HCT116 (cell line): ENCODE measurements around the gene IGFBP4. TPM values are rescaled to one million over a fixed set of nuclear protein-coding genes. Genes with fewer than 3 reads are reported as not detected.

ENCODE experiments used
- ATAC-seq: fragments of 200-7000 bp; cut with Tn5 transposase; 2 replicates; pipeline ENCODE4 v1.9.1; 2020; ENCODE audit warnings: mild to moderate bottlenecking, moderate library complexity
- BruUV-seq: library from RNA; stranded (reverse); fragments of 400-500 nt; replicated peaks from 2 replicates; lab custom pipeline; 2021; lab: Mats Ljungman, UMichigan
- CTCF ChIA-PET: fragments of 300-600 bp; sonication (Branson Sonifier 250); formaldehyde crosslinking; loops from one replicate; lab custom pipeline; 2021; ENCODE audit warnings: antibody characterized with exemption; lab: Charles Lee
- POLR2A ChIA-PET: fragments of 300-600, 350-600 bp; sonication (Branson Sonifier 250); formaldehyde crosslinking; loops from one replicate; lab custom pipeline; 2021; ENCODE audit warnings: antibody characterized with exemption; lab: Charles Lee
- RAD21 ChIA-PET, 2 experiments: fragments of 300-600 bp; sonication (Branson Sonifier 250); formaldehyde crosslinking; loops; one replicate each; lab custom pipeline; 2023; ENCODE audit warnings: low total read pairs in 2 of 2; ENCODE audit not compliant: uncharacterized antibody in 2 of 2, unreplicated experiment in 2 of 2, low non-redundant PET in 1 of 2; lab: Charles Lee
- DNase-seq: peaks from one replicate; pipeline ENCODE4 v3.0.0-alpha.2; 2010; ENCODE audit warnings: low read depth, low spot score
- H2AFZ ChIP-seq: fragments of 200-600 bp; shearing (Covaris generic), sonication (generic); 2 replicates; pipeline ENCODE4 v1.6.1; 2017; ENCODE audit warnings: low read depth, mixed run types, mixed read lengths, antibody characterized with exemption, low read length; ENCODE audit not compliant: poor library complexity, severe bottlenecking
- H3K27ac ChIP-seq: 2 replicates; pipeline ENCODE4 v1.5.1; 2012; ENCODE audit warnings: low read depth, low read length
- H3K27me3 ChIP-seq: fragments of 200-600 bp; sonication (generic); 2 replicates; pipeline ENCODE4 v1.6.1; 2016; ENCODE audit warnings: mixed run types, low read length, mixed read lengths; ENCODE audit not compliant: insufficient read depth
- H3K36me3 ChIP-seq, 2 experiments: fragments of 200-500 bp in 1 of 2; fragments of 200-600 bp in 1 of 2; sonication (Bioruptor generic) in 1 of 2; sonication (generic) in 1 of 2; 2 replicates each; pipeline versions ENCODE4 v1.5.1 to v1.6.1; 2014 to 2016; ENCODE audit warnings: low read length in 2 of 2, inconsistent platforms in 1 of 2, mixed read lengths in 1 of 2, mixed run types in 1 of 2; ENCODE audit not compliant: insufficient read depth in 2 of 2, control insufficient read depth in 1 of 2
- H3K4me1 ChIP-seq, 2 experiments: fragments of 200-600 bp in 1 of 2; sonication (generic) in 1 of 2; 2 replicates each; pipeline versions ENCODE4 v1.5.1 to v1.6.1; 2012 to 2017; ENCODE audit warnings: low read length in 2 of 2, inconsistent platforms in 1 of 2, mild to moderate bottlenecking in 1 of 2, mixed read lengths in 1 of 2, mixed run types in 1 of 2, moderate library complexity in 1 of 2; ENCODE audit not compliant: insufficient read depth in 2 of 2, control insufficient read depth in 1 of 2
- H3K4me2 ChIP-seq: fragments of 200-600 bp; sonication (generic); 2 replicates; pipeline ENCODE4 v1.6.1; 2017; ENCODE audit warnings: mixed run types, low read length, mixed read lengths
- H3K4me3 ChIP-seq, 2 experiments: fragments of 200-600 bp in 1 of 2; sonication (generic) in 1 of 2; replicated peaks in 1 of 2; 2 replicates each; pipeline ENCODE4 v1.5.1; 2011 to 2016; ENCODE audit warnings: low read length in 2 of 2, control low read depth in 1 of 2, low read depth in 1 of 2, mild to moderate bottlenecking in 1 of 2, mixed read lengths in 1 of 2, mixed run types in 1 of 2
- H3K79me2 ChIP-seq: fragments of 200-600 bp; sonication (generic); 2 replicates; pipeline ENCODE4 v1.6.1; 2017; ENCODE audit warnings: mild to moderate bottlenecking, mixed run types, low read length, moderate library complexity, mixed read lengths; ENCODE audit not compliant: insufficient read depth
- H3K9ac ChIP-seq: fragments of 200-600 bp; sonication (generic); 2 replicates; pipeline ENCODE4 v1.6.1; 2016; ENCODE audit warnings: low read length, mixed read lengths
- H3K9me2 ChIP-seq: fragments of 200-600 bp; sonication (generic), shearing (Covaris generic); 2 replicates; pipeline ENCODE4 v1.6.1; 2017; ENCODE audit warnings: mixed run types, mild to moderate bottlenecking, moderate library complexity; ENCODE audit not compliant: insufficient read depth
- H3K9me3 ChIP-seq, 2 experiments: fragments of 200-500 bp in 1 of 2; fragments of 200-600 bp in 1 of 2; sonication (Bioruptor generic) in 1 of 2; sonication (generic) in 1 of 2; 2 replicates each; pipeline ENCODE4 v1.6.1; 2014 to 2017; ENCODE audit warnings: low read length in 2 of 2, mixed read lengths in 2 of 2, inconsistent platforms in 1 of 2, low read depth in 1 of 2, mild to moderate bottlenecking in 1 of 2, mixed run types in 1 of 2, moderate library complexity in 1 of 2; ENCODE audit not compliant: control insufficient read depth in 1 of 2, insufficient read depth in 1 of 2
- H4K20me1 ChIP-seq: fragments of 200-600 bp; sonication (generic), shearing (Covaris generic); 2 replicates; pipeline ENCODE4 v1.6.1; 2017; ENCODE audit warnings: mixed run types, mild to moderate bottlenecking, moderate library complexity; ENCODE audit not compliant: insufficient read depth
- ATF3 ChIP-seq: IDR thresholded peaks from 2 replicates; pipeline ENCODE4 v1.6.1; 2012
- CBX3 ChIP-seq: IDR thresholded peaks from 2 replicates; pipeline ENCODE4 v1.6.1; 2012; ENCODE audit warnings: low read depth
- CEBPB ChIP-seq: IDR thresholded peaks from 2 replicates; pipeline ENCODE4 v1.6.1; 2012; ENCODE audit warnings: low read depth
- CTCF ChIP-seq, 3 experiments: fragments of 200-600 bp in 1 of 3; sonication (generic) in 1 of 3; IDR thresholded peaks in 2 of 3; conservative IDR thresholded peaks in 1 of 3; 2 replicates each; pipeline ENCODE4 v1.5.1; 2012 to 2017; ENCODE audit warnings: low read depth in 2 of 3, low read length in 2 of 3, antibody characterized with exemption in 1 of 3, borderline replicate concordance in 1 of 3, control low read depth in 1 of 3, mild to moderate bottlenecking in 1 of 3, mixed read lengths in 1 of 3, mixed run types in 1 of 3, moderate library complexity in 1 of 3; ENCODE audit not compliant: insufficient read depth in 1 of 3
- EGR1 ChIP-seq: IDR thresholded peaks from 2 replicates; pipeline ENCODE4 v1.6.1; 2012; ENCODE audit warnings: low read depth
- ELF1 ChIP-seq: IDR thresholded peaks from 2 replicates; pipeline ENCODE4 v1.6.1; 2012; ENCODE audit warnings: low read depth, borderline replicate concordance
- EZH2 ChIP-seq: fragments of 200-600 bp; sonication (generic); IDR thresholded peaks from 2 replicates; pipeline ENCODE4 v1.6.1; 2017; ENCODE audit warnings: antibody characterized with exemption, mixed run types
- EZH2phosphoT487 ChIP-seq: fragments of 200-600 bp; IDR thresholded peaks from 2 replicates; pipeline ENCODE4 v1.6.1; 2018; ENCODE audit warnings: antibody characterized with exemption, borderline replicate concordance
- FOSL1 ChIP-seq: IDR thresholded peaks from 2 replicates; pipeline ENCODE4 v1.6.1; 2012; ENCODE audit warnings: low read depth
- JUND ChIP-seq: IDR thresholded peaks from 2 replicates; pipeline ENCODE4 v1.6.1; 2012
- MAX ChIP-seq: IDR thresholded peaks from 2 replicates; pipeline ENCODE4 v1.6.1; 2012
- POLR2AphosphoS5 ChIP-seq: IDR thresholded peaks from 2 replicates; pipeline ENCODE4 v1.6.1; 2011; ENCODE audit warnings: mild to moderate bottlenecking, low read depth, low read length, moderate library complexity
- RAD21 ChIP-seq: IDR thresholded peaks from 2 replicates; pipeline ENCODE4 v1.6.1; 2012; ENCODE audit warnings: low read depth, mild to moderate bottlenecking
- REST ChIP-seq: IDR thresholded peaks from 2 replicates; pipeline ENCODE4 v1.6.1; 2012; ENCODE audit warnings: low read depth
- SP1 ChIP-seq: IDR thresholded peaks from 2 replicates; pipeline ENCODE4 v1.6.1; 2012; ENCODE audit warnings: low read depth
- SRF ChIP-seq: IDR thresholded peaks from 2 replicates; pipeline ENCODE4 v1.6.1; 2012; ENCODE audit warnings: low read depth
- TCF7L2 ChIP-seq: IDR thresholded peaks from 2 replicates; pipeline ENCODE4 v1.7.0; 2011; ENCODE audit warnings: borderline replicate concordance, inconsistent platforms; ENCODE audit not compliant: insufficient read depth, insufficient read length; ENCODE audit errors: extremely low read depth
- YY1 ChIP-seq: IDR thresholded peaks from 2 replicates; pipeline ENCODE4 v1.6.1; 2011; ENCODE audit warnings: low read length, low read depth, moderate library complexity, mild to moderate bottlenecking; ENCODE audit not compliant: insufficient replicate concordance; ENCODE audit errors: extremely low read depth
- ZBTB33 ChIP-seq: IDR thresholded peaks from 2 replicates; pipeline ENCODE4 v1.6.1; 2011; ENCODE audit warnings: mild to moderate bottlenecking, low read length, moderate library complexity; ENCODE audit not compliant: insufficient replicate concordance; ENCODE audit errors: extremely low read depth
- ZNF274 ChIP-seq: fragments of 200-500 bp; sonication (Bioruptor generic); IDR thresholded peaks from 2 replicates; pipeline ENCODE4 v1.6.1; 2014; ENCODE audit warnings: mild to moderate bottlenecking, low read depth, low read length, inconsistent platforms
- intact Hi-C: fragments of 100-400 bp; cut with micrococcal nuclease; formaldehyde crosslinking; loops from 2 replicates; pipeline ENCODE4 v1.10.0; 2022
- total RNA-seq: library from RNA; stranded (reverse); gene quantifications from one replicate; pipeline ENCODE4 v1.2.1, GENCODE V29; 2021; ENCODE audit not compliant: unreplicated experiment

IGFBP4 gene
- total RNA-seq, 1 experiment from 2014 or later, result 2.0 TPM

GRCh38 chr17:40457369-40457768 lies 14.1 kb downstream of the IGFBP4 start:
- no TSS peak for BruUV-seq
- H4K20me1 ChIP-seq, result no peaks in the 10 kb centered on the region
- H3K4me1 ChIP-seq, result peaks cover 0 to 23% of the 10 kb centered on the region in 2 experiments; a peak in 2 of 4 replicates
- no peak for DNase-seq
- ChIA-PET CTCF (no interaction called here), POLR2A (no interaction called here), RAD21 (no interaction called here)
- no peak overlapping the region for H2AFZ ChIP-seq
- H3K4me2 ChIP-seq, result no peak overlapping the region
- no peaks in the 10 kb centered on the region for H3K9me2 ChIP-seq
- no peak for ATAC-seq
- TF ChIP-seq ZNF274 (no peak), EZH2phosphoT487 (no peak), SP1 (no peak), CTCF (IDR thresholded peaks at IDR 0.05 in 2 of 3, conservative IDR thresholded peaks at IDR 0.05 in 1 of 3; ENCODE audit: borderline replicate concordance in 1 of 3, insufficient read depth in 1 of 3, low read depth in 2 of 3, low read length in 2 of 3) (no peak), SRF (no peak), FOSL1 (no peak), CEBPB (no peak), ZBTB33 (no peak), CBX3 (no peak), RAD21 (no peak), REST (no peak), ATF3 (no peak), JUND (no peak), YY1 (no peak), EZH2 (no peak), EGR1 (no peak), TCF7L2 (no peak), ELF1 (no peak), POLR2AphosphoS5 (no peak), MAX (no peak)
- intact Hi-C loops, result no loop called here
- H3K79me2 ChIP-seq, result no peaks in the 10 kb centered on the region
- no peak overlapping the region for H3K9ac ChIP-seq
- no peaks in the 10 kb centered on the region for H3K9me3 ChIP-seq
- H3K4me3 ChIP-seq, result no peak overlapping the region
- H3K27me3 ChIP-seq, result no peaks in the 10 kb centered on the region
- no peak overlapping the region for H3K27ac ChIP-seq
- H3K36me3 ChIP-seq, result no peaks in the 10 kb centered on the region
